ENCODE measurements around the gene IL33.

Gene IL33

GRCh38 chr9:6277417-6277816, 61.8 kb downstream of the IL33 start:
- DNase-seq (ENCODE audit: insufficient read length, low spot score) (no peak), FAIRE-seq (no peak)
- no peak for TF ChIP-seq CTCF (IDR thresholded peaks at IDR 0.05; ENCODE audit: insufficient read depth, missing control alignments)

GRCh38 chr9:6301858-6302257, 86.3 kb downstream of the IL33 start:
- no peak for FAIRE-seq
- DNase-seq (ENCODE audit: insufficient read length, low spot score), result no peak
- TF ChIP-seq CTCF (IDR thresholded peaks at IDR 0.05; ENCODE audit: insufficient read depth, missing control alignments), result no peak

GRCh38 chr9:6302417-6302816, 86.8 kb downstream of the IL33 start:
- no peak for FAIRE-seq
- no peak for TF ChIP-seq CTCF (IDR thresholded peaks at IDR 0.05; ENCODE audit: insufficient read depth, missing control alignments)
- DNase-seq (ENCODE audit: insufficient read length, low spot score), result no peak

GRCh38 chr9:6304232-6304631, 88.6 kb downstream of the IL33 start:
- TF ChIP-seq CTCF (IDR thresholded peaks at IDR 0.05; ENCODE audit: insufficient read depth, missing control alignments), result no peak
- FAIRE-seq, result no peak
- no peak for DNase-seq (ENCODE audit: insufficient read length, low spot score)

- FAIRE-seq, result peak; percentile 84
- peak; percentile 50 for TF ChIP-seq CTCF (IDR thresholded peaks at IDR 0.05; ENCODE audit: insufficient read depth, missing control alignments)
- no peak for DNase-seq (ENCODE audit: insufficient read length, low spot score)
These were observed 90.5 kb downstream of the IL33 start for GRCh38 chr9:6305954-6306563.

Data from D721Med (cell line).